GM12891 (cell line): ENCODE measurements around the gene UQCRFS1.

Experiments
- DNase-seq: peaks from one replicate; pipeline ENCODE4 v3.0.0; 2011; ENCODE audit warnings: low spot score; ENCODE audit not compliant: insufficient read length
- FAIRE-seq: peaks from 2 replicates; lab custom pipeline; 2011; peaks lifted over from hg19 to GRCh38; lab: Jason Lieb, UNC
- PAX5 ChIP-seq: IDR thresholded peaks from 2 replicates; pipeline ENCODE4 v1.6.1; 2011; ENCODE audit warnings: low read length, moderate library complexity, mild to moderate bottlenecking; ENCODE audit not compliant: insufficient read depth, severe bottlenecking
- POLR2A ChIP-seq: IDR thresholded peaks from 2 replicates; pipeline ENCODE4 v1.6.1; 2011; ENCODE audit warnings: low read depth, low read length, control low read depth
- POLR2AphosphoS5 ChIP-seq: IDR thresholded peaks from 2 replicates; pipeline ENCODE4 v1.6.1; 2011; ENCODE audit warnings: low read depth, low read length, control low read depth
- POU2F2 ChIP-seq: IDR thresholded peaks from 2 replicates; pipeline ENCODE4 v1.6.1; 2011; ENCODE audit warnings: low read depth, mild to moderate bottlenecking, control low read depth, low read length, moderate library complexity
- SPI1 ChIP-seq: IDR thresholded peaks from 2 replicates; pipeline ENCODE4 v1.6.1; 2011; ENCODE audit warnings: low read depth, low read length, control low read depth
- TAF1 ChIP-seq: IDR thresholded peaks from 2 replicates; pipeline ENCODE4 v1.6.1; 2011; ENCODE audit warnings: low read depth, low read length, control low read depth

The UQCRFS1 gene

GRCh38 chr19:29201855-29202254, 11.1 kb downstream of the UQCRFS1 start:
- TF ChIP-seq SPI1: no peak
- TF ChIP-seq POLR2A: no peak
- TF ChIP-seq POU2F2: no peak
- no peak for TF ChIP-seq TAF1
- no peak for TF ChIP-seq PAX5
- TF ChIP-seq POLR2AphosphoS5: no peak
- FAIRE-seq (no peak), DNase-seq (no peak)

- no peak for FAIRE-seq
- no peak for DNase-seq
- TF ChIP-seq SPI1 (no peak), POLR2A (no peak), TAF1 (no peak), PAX5 (no peak), POU2F2 (no peak), POLR2AphosphoS5 (no peak)
These were observed 18.3 kb downstream of the UQCRFS1 start for GRCh38 chr19:29194658-29195057.

- FAIRE-seq: no peak
- TF ChIP-seq POLR2A (no peak), PAX5 (no peak), TAF1 (no peak), POLR2AphosphoS5 (no peak), SPI1 (no peak), POU2F2 (no peak)
- DNase-seq: no peak
These were observed 19.8 kb downstream of the UQCRFS1 start for GRCh38 chr19:29193155-29193554.

- FAIRE-seq: no peak
- no peak for DNase-seq
- no peak for TF ChIP-seq SPI1
- TF ChIP-seq TAF1: no peak
- no peak for TF ChIP-seq POU2F2
- no peak for TF ChIP-seq PAX5
- no peak for TF ChIP-seq POLR2AphosphoS5
- no peak for TF ChIP-seq POLR2A
These were observed 21.9 kb downstream of the UQCRFS1 start for GRCh38 chr19:29191005-29191404.

GRCh38 chr19:29189033-29189360, 24.0 kb downstream of the UQCRFS1 start:
- TF ChIP-seq POLR2A (no peak), PAX5 (no peak), POU2F2 (no peak), SPI1 (no peak), POLR2AphosphoS5 (no peak), TAF1 (no peak)
- DNase-seq: no peak

GRCh38 chr19:29188289-29189032, 24.5 kb downstream of the UQCRFS1 start:
- FAIRE-seq (no peak), DNase-seq (no peak)
- no peak for TF ChIP-seq TAF1
- no peak for TF ChIP-seq PAX5
- TF ChIP-seq POLR2AphosphoS5: no peak
- no peak for TF ChIP-seq SPI1
- TF ChIP-seq POU2F2: no peak
- TF ChIP-seq POLR2A: no peak

More at GRCh38 chr19:29189033-29189360, 24.0 kb downstream of the UQCRFS1 start:
- FAIRE-seq: no peak

GRCh38 chr19:29187676-29188075, 25.3 kb downstream of the UQCRFS1 start:
- TF ChIP-seq SPI1: no peak
- TF ChIP-seq TAF1: no peak
- TF ChIP-seq POLR2AphosphoS5: no peak
- TF ChIP-seq PAX5: no peak
- no peak for TF ChIP-seq POU2F2
- TF ChIP-seq POLR2A: no peak
- FAIRE-seq (no peak), DNase-seq (no peak)

- FAIRE-seq: no peak
- TF ChIP-seq PAX5 (no peak), POU2F2 (no peak), TAF1 (no peak), POLR2A (no peak), POLR2AphosphoS5 (no peak), SPI1 (no peak)
- no peak for DNase-seq
These were observed 27.5 kb downstream of the UQCRFS1 start for GRCh38 chr19:29185427-29185826.

GRCh38 chr19:29176981-29177754, 35.8 kb downstream of the UQCRFS1 start:
- no peak for FAIRE-seq
- DNase-seq: no peak
- TF ChIP-seq POLR2A (no peak), PAX5 (no peak), POU2F2 (no peak), POLR2AphosphoS5 (no peak), TAF1 (no peak), SPI1 (no peak)
